HG02623 (cell line): ENCODE results near the gene CCDC195.
A peak's percentile ranks its signal among the peaks of the same experiment; 100 is the strongest.
"Not testable (repeated sequence)": the region's sequence is repeated elsewhere in the genome, so short reads cannot be mapped to it uniquely, and the experiment has no call there.

Experiments used
- ATAC-seq: cut with Tn5 transposase; IDR thresholded peaks from one replicate; pipeline ENCODE4 v1.9.1; 2021; ENCODE audit warnings: moderate library complexity; ENCODE audit not compliant: unreplicated experiment

Gene CCDC195

GRCh38 chr2:224691563-224691962 is 24.6 kb downstream of the CCDC195 start:
- ATAC-seq: no peak

GRCh38 chr2:224690868-224691267 is 25.3 kb downstream of the CCDC195 start:
- ATAC-seq: no peak

- no peak for ATAC-seq
Observed at GRCh38 chr2:224689539-224689938, 26.6 kb downstream of the CCDC195 start.

- no peak for ATAC-seq
Observed at GRCh38 chr2:224688997-224689396, 27.2 kb downstream of the CCDC195 start.

GRCh38 chr2:224687156-224687555 is 29.0 kb downstream of the CCDC195 start:
- ATAC-seq: no peak

GRCh38 chr2:224685121-224685520 is 31.0 kb downstream of the CCDC195 start:
- no peak for ATAC-seq

GRCh38 chr2:224682134-224682533 is 34.0 kb downstream of the CCDC195 start:
- ATAC-seq: no peak

GRCh38 chr2:224671731-224672130 is 44.4 kb downstream of the CCDC195 start:
- ATAC-seq: no peak

GRCh38 chr2:224670203-224670602 is 46.0 kb downstream of the CCDC195 start:
- ATAC-seq: no peak

GRCh38 chr2:224669449-224669848 is 46.7 kb downstream of the CCDC195 start:
- no peak for ATAC-seq

- ATAC-seq: no peak
Observed at GRCh38 chr2:224668123-224668909, 47.8 kb downstream of the CCDC195 start.

GRCh38 chr2:224666951-224667553 is 49.1 kb downstream of the CCDC195 start:
- ATAC-seq: peak; percentile 93

GRCh38 chr2:224663322-224663721 is 52.8 kb downstream of the CCDC195 start:
- ATAC-seq: not testable (repeated sequence)

- ATAC-seq: not testable (repeated sequence)
Observed at GRCh38 chr2:224661708-224662107, 54.5 kb downstream of the CCDC195 start.

GRCh38 chr2:224659714-224660113 is 56.5 kb downstream of the CCDC195 start:
- ATAC-seq: no peak

- ATAC-seq: no peak
Observed at GRCh38 chr2:224658780-224659405, 57.3 kb downstream of the CCDC195 start.

- ATAC-seq: no peak
Observed at GRCh38 chr2:224657349-224657748, 58.8 kb downstream of the CCDC195 start.

- no peak for ATAC-seq
Observed at GRCh38 chr2:224655006-224655537, 61.1 kb downstream of the CCDC195 start.
